DOHH2 (cell line): ENCODE measurements around the gene MOCS3.

ENCODE experiments used
- H3F3A ChIP-seq: fragments of 200-600 bp; sonication (generic), shearing (Covaris generic); 2 replicates; pipeline ENCODE4 v1.6.0; 2016; ENCODE audit warnings: antibody characterized with exemption, mild to moderate bottlenecking; ENCODE audit not compliant: control insufficient read depth, insufficient read depth
- H3K27ac ChIP-seq: fragments of 200-600 bp; sonication (generic); 2 replicates; pipeline ENCODE4 v1.5.1; 2014; ENCODE audit warnings: low read depth, mild to moderate bottlenecking, low read length, moderate library complexity
- H3K27me3 ChIP-seq: fragments of 200-600 bp; sonication (generic); 2 replicates; pipeline ENCODE4 v1.6.1; 2014; ENCODE audit warnings: mild to moderate bottlenecking, low read length, mixed read lengths; ENCODE audit not compliant: control insufficient read depth
- H3K36me3 ChIP-seq: fragments of 200-600 bp; sonication (generic); 2 replicates; pipeline ENCODE4 v1.6.1; 2014; ENCODE audit warnings: mild to moderate bottlenecking, low read length, moderate library complexity, mixed read lengths; ENCODE audit not compliant: control insufficient read depth
- H3K4me1 ChIP-seq: fragments of 200-600 bp; sonication (generic); 2 replicates; pipeline ENCODE4 v1.6.1; 2014; ENCODE audit warnings: mild to moderate bottlenecking, low read length, mixed read lengths; ENCODE audit not compliant: control insufficient read depth
- H3K4me2 ChIP-seq: fragments of 200-600 bp; sonication (generic); 2 replicates; pipeline ENCODE4 v1.6.0; 2014; ENCODE audit warnings: mild to moderate bottlenecking, low read length, moderate library complexity
- H3K4me3 ChIP-seq: fragments of 200-600 bp; sonication (generic); 2 replicates; pipeline ENCODE4 v1.5.1; 2014; ENCODE audit warnings: mild to moderate bottlenecking, low read length, mixed read lengths
- H3K79me2 ChIP-seq: fragments of 200-600 bp; sonication (generic); 2 replicates; pipeline ENCODE4 v1.6.1; 2014; ENCODE audit warnings: mild to moderate bottlenecking, low read length, mixed read lengths; ENCODE audit not compliant: control insufficient read depth
- H3K9me2 ChIP-seq: fragments of 200-600 bp; sonication (generic); replicated peaks from 2 replicates; pipeline ENCODE4 v1.6.1; 2014; ENCODE audit warnings: mild to moderate bottlenecking, low read length, mixed read lengths; ENCODE audit not compliant: control insufficient read depth
- H3K9me3 ChIP-seq: fragments of 200-600 bp; sonication (generic); 2 replicates; pipeline ENCODE4 v1.6.1; 2014; ENCODE audit warnings: antibody characterized with exemption, low read length, mixed read lengths; ENCODE audit not compliant: control insufficient read depth, insufficient read depth
- H4K20me1 ChIP-seq: fragments of 200-600 bp; sonication (generic); 2 replicates; pipeline ENCODE4 v1.6.0; 2014; ENCODE audit warnings: low read depth, mild to moderate bottlenecking, antibody characterized with exemption, low read length, moderate library complexity; ENCODE audit not compliant: control insufficient read depth, insufficient read depth
- CTCF ChIP-seq: fragments of 200-600 bp; sonication (generic); IDR thresholded peaks from one replicate; pipeline ENCODE4 v1.5.1; 2014; ENCODE audit warnings: antibody characterized with exemption, mild to moderate bottlenecking, low read depth, low read length; ENCODE audit not compliant: poor library complexity, severe bottlenecking
- EZH2phosphoT487 ChIP-seq: fragments of 200-600 bp; sonication (generic); IDR thresholded peaks from 2 replicates; pipeline ENCODE4 v1.6.1; 2017; ENCODE audit warnings: borderline replicate concordance, mild to moderate bottlenecking, antibody characterized with exemption, low read length, moderate library complexity, mixed read lengths

The MOCS3 gene

GRCh38 chr20:51001430-51002265 lies 43.0 kb downstream of the MOCS3 start:
- peaks cover 44% of the 10 kb centered on the region for H3K27me3 ChIP-seq
- H3F3A ChIP-seq, result no peaks in the 10 kb centered on the region
- no peaks in the 10 kb centered on the region for H3K79me2 ChIP-seq
- no peaks in the 10 kb centered on the region for H3K36me3 ChIP-seq
- H3K4me1 ChIP-seq, result no peaks in the 10 kb centered on the region
- no peak overlapping the region for H3K4me2 ChIP-seq
- no peak overlapping the region for H3K4me3 ChIP-seq
- no peaks in the 10 kb centered on the region for H4K20me1 ChIP-seq
- no peak overlapping the region for H3K27ac ChIP-seq
- no peaks in the 10 kb centered on the region for H3K9me3 ChIP-seq
- TF ChIP-seq EZH2phosphoT487 (no peak), CTCF (no peak)
- no peaks in the 10 kb centered on the region for H3K9me2 ChIP-seq

- Histone ChIP-seq H4K20me1 (no peaks in the 10 kb centered on the region), H3K79me2 (no peaks in the 10 kb centered on the region)
Measured at GRCh38 chr20:51002633-51003032, 44.0 kb downstream of the MOCS3 start.

GRCh38 chr20:51003753-51004152 lies 45.1 kb downstream of the MOCS3 start:
- Histone ChIP-seq H3F3A (no peaks in the 10 kb centered on the region), H3K9me3 (no peaks in the 10 kb centered on the region), H4K20me1 (no peaks in the 10 kb centered on the region), H3K36me3 (no peaks in the 10 kb centered on the region), H3K4me3 (no peak overlapping the region), H3K27me3 (peaks cover 34% of the 10 kb centered on the region), H3K4me2 (no peak overlapping the region), H3K9me2 (no peaks in the 10 kb centered on the region), H3K27ac (no peak overlapping the region), H3K4me1 (no peaks in the 10 kb centered on the region), H3K79me2 (no peaks in the 10 kb centered on the region)
- TF ChIP-seq EZH2phosphoT487, result no peak
- no peak for TF ChIP-seq CTCF

More at GRCh38 chr20:51002633-51003032, 44.0 kb downstream of the MOCS3 start:
- H3K27ac ChIP-seq, result no peak overlapping the region
- no peaks in the 10 kb centered on the region for H3K9me2 ChIP-seq
- no peak overlapping the region for H3K4me2 ChIP-seq
- H3K9me3 ChIP-seq, result no peaks in the 10 kb centered on the region
- H3K4me1 ChIP-seq, result no peaks in the 10 kb centered on the region
- peaks cover 37% of the 10 kb centered on the region for H3K27me3 ChIP-seq
- TF ChIP-seq CTCF, result no peak
- no peak for TF ChIP-seq EZH2phosphoT487
- H3K36me3 ChIP-seq, result no peaks in the 10 kb centered on the region
- H3F3A ChIP-seq, result no peaks in the 10 kb centered on the region
- H3K4me3 ChIP-seq, result no peak overlapping the region
